Activated gamma-delta T cell treated with anti-CD3 and anti-CD28 coated beads, Interleukin-2, amount 50 U/mL, for 16 hours (primary cell): ENCODE results near the gene SBDS.
"Not testable (repeated sequence)": the region's sequence is repeated elsewhere in the genome, so short reads cannot be mapped to it uniquely, and the experiment has no call there.

ENCODE experiments used
- DNase-seq: peaks from one replicate; pipeline ENCODE4 v3.0.0-alpha.2; 2020; ENCODE audit warnings: low read depth

The SBDS gene

DNA sequence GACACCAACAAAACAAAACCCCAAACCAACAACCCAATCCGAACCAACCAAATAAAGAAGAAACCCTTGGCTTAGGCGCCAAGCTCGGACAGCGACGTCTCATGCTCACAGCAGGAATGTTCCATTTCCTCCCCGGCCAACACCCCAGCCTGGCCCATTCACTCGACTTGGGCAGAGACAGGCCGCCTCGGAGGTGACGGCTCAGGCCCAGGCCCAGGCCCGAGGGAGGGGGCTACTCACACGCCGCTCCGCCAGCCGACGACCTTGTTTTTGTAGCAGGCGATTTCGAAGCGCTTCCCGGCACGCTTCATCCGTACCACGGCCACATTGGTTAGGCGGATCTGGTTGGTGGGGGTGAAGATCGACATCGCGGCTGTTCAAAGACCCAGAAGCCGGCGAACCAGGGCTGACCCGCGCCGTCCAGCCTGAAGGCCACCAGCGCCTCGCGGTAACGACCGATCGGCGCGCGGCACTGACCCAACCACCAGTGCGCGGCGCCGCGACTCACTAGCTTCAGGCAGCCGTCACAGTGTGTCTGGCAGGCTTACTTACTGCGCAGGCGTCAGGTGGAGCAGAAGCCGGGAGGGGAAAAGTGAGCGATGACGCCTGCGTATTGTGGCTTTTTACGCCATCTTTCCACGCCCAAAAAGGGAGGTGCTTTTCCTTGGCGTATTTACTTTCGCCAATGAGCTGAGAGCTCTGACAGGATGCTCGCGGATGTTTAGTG lies at the start of gene SBDS:
SBDS (minus strand) TSS at position 537 of the 727 bp plus-strand sequence; CDS start at position 368, 169 bp downstream.
- DNase-seq = peak; percentile 86

DNA sequence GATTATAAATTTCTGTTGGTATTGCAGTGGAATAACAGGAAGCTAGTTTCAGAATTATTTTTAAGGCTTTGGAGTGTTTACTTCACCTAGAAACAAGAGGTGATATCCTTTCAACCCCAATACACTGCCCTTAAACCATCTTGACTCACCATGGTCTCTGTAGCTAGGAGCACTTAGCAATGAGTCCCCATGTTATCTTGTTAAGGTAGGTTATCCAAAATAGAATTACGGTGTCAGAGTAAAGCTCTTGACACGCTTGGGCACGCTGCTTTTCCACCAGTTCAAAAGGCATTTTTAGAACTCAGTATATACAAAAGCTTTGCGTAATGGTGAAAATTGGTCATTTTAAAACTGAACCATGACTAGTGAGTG lies 48.2 kb upstream of the SBDS start:
- not testable (repeated sequence) for DNase-seq

DNA sequence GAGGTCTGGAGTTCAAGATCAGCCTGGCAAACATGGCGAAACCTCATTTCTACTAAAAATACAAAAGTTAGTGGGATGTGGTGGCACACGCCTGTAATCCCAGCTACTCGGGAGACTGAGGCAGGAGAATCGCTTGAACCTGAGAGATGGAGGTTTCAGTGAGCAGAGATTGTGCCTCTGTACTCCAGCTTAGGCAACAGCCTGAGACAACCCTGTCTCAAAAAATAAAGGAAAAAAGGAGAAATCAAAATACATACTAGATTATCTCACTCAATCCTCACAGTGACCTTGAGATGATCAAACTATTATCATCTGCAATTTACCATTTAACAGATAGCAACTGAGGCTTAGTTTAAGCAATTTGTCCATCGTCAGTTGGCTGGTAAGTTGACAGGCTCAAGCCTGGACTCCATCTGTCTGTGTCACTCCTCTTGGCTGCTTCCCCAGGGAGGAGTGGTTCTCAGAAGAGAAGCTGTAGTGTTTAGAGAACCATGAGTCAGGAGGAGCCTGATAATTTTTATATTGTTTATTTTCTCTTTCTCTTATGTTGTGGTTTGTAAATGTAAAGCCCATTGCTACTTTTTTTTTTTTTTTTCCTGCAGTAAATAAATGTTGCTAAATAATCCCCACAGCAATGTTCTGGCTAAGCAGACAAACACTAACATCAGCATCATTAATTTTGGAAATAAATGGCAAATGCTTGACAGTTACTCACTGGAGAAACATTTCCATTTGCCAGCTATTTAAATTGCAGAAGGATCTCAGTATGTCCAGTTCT lies 47.6 kb upstream of the SBDS start:
- DNase-seq = not testable (repeated sequence)

- not testable (repeated sequence) for DNase-seq
Observed at GRCh38 chr7:67040832-67041231, 45.4 kb upstream of the SBDS start.

- not testable (repeated sequence) for DNase-seq
Observed at GRCh38 chr7:67036432-67037395, 41.3 kb upstream of the SBDS start.

- no peak for DNase-seq
Observed at GRCh38 chr7:67033251-67033650, 37.9 kb upstream of the SBDS start.

- DNase-seq = not testable (repeated sequence)
Observed at GRCh38 chr7:67031685-67032084, 36.3 kb upstream of the SBDS start.

DNA sequence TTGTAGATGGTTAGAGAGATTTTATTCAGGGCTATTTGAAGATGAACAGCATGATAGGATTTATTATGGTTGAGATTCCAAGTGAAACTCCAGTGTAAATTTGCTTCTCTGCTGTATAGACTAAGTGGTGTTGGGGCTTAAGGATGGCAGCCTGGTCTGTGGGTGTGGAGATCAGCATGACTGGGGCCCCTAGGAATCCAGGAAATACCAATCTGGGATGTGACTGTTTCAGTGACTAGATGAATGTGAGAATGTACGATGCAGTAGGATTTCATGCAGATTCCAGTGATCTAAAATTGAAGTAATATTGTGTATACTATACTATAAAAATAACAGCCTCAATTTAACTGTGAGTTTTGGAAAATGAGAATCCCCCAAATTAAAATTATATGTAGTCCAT lies 30.1 kb upstream of the SBDS start:
- DNase-seq = not testable (repeated sequence)

DNA sequence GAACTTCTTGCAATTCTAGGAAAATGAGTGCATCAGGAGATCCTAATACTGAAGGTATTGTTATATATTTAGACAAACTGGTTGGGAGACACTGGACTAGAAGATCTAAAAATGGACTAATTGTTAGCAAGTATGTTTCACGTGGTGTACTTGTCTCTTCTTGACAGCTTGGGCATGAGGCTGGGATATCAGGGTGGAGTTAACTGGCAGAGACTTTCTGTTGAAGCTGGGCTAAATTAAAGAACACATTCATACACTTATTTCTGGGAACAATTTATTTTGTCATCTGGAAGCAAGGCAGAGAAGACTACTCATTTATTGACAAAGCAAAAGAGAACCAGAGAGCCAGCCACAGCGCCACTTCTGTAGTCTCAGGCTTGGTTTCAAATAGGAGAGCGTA lies 27.1 kb upstream of the SBDS start:
- DNase-seq = no peak

- DNase-seq = no peak
Observed at GRCh38 chr7:67021260-67021659, 25.9 kb upstream of the SBDS start.

GRCh38 chr7:67019562-67020390 lies 24.4 kb upstream of the SBDS start:
- DNase-seq = no peak

- DNase-seq = no peak
Observed at GRCh38 chr7:67018940-67019339, 23.6 kb upstream of the SBDS start.

DNA sequence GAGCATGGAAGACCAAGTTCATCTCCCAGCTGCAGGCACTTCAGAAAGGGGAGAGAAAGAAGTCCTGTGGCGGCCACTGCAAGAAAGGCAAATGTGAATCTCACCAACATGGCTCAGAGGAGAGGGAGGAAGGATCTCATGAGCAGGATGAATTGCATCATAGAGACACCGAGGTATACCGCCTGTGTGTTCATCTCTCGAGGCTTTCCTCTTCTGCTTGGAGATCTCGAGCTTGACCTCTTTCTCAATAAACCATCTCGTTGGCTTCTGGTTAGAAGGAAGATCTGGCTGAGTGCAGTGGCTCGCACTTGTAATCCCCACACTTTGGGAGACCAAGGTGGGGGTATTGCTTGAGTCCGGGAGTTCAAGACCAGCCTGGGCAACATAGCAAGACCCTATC lies 22.6 kb upstream of the SBDS start:
- DNase-seq = not testable (repeated sequence)

GRCh38 chr7:67014076-67014622 lies 18.8 kb upstream of the SBDS start:
- not testable (repeated sequence) for DNase-seq

GRCh38 chr7:67009677-67010076 lies 14.3 kb upstream of the SBDS start:
- DNase-seq = not testable (repeated sequence)

GRCh38 chr7:67008260-67008659 lies 12.9 kb upstream of the SBDS start:
- no peak for DNase-seq

- DNase-seq = no peak
Observed at GRCh38 chr7:67006965-67007364, 11.6 kb upstream of the SBDS start.

DNA sequence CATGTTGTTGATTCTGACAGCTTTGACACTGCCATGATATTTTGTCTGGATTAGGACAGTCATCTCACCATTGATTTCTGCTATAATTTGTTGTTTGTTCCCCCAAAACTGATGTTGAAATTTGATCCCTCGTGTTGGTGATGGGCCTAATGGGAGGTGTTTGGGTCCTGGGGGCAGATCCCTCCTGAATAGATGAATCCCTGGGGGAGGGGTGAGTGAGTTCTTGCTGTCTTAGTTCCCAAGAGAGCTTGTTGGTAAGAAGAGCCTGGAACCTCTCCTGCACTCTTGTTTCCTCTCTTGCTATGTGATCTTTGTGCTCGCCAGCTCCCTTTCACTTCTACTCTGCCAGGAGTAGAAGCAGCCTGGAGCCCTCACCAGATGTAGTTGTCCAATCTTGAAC lies 8.8 kb upstream of the SBDS start:
- not testable (repeated sequence) for DNase-seq

GRCh38 chr7:67000601-67001258 lies 5.3 kb upstream of the SBDS start:
- DNase-seq = not testable (repeated sequence)

DNA sequence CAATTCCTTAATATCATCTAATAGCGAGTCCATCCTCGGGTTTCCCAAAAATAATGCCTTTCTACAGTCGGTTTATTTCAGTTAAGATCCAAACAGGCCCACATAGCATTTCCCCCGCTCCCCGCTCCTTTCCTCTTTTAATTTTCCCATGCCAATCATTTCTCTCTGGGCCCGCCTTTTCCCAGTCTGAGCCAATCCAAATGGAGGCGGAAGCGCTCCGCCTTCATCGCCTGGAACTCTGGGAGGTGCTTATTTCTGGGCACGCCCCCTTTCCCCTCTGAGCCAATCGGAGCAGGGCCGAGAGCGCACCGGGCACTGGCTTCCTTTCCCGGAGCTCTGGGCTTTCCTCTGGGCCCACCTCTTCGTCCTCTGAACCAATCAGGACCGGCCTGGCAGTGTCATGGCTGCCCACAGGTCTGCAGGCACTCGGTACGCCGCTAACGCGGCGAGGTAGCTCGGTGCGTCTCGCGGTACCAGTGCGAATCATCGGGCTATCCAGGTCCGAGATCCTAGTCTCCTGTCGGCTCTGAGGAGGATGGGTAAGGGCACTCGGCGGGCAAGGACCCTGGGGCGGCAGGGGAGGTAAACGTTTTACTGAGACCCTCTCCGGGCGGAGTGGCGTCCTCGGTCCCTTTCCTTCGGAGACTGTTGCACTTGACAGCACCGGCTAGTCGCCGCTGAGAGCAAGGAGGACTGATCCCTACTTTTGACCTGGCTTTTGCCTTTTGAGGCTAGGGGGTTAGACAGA lies 1.2 kb upstream of the SBDS start, which contains the start of gene TYW1:
TYW1 (plus strand) TSS at position 390 of the 748 bp plus-strand sequence; CDS start at position 536, 146 bp downstream.
- DNase-seq = peak; percentile 97
